Stimulated activated CD4-positive, alpha-beta T cell treated with anti-CD3 and anti-CD28 coated beads, Interleukin-4, amount 100 ng/mL, for 24 hours (primary cell): ENCODE results near the gene TGFBR3.

ENCODE experiments used
- DNase-seq: peaks from one replicate; pipeline ENCODE4 v3.0.0-alpha.2; 2020

TGFBR3 gene

GRCh38 chr1:91727763-91728162 lies 158.2 kb downstream of the TGFBR3 start:
- DNase-seq, result no peak

- no peak for DNase-seq
Observed at GRCh38 chr1:91725989-91726721, 159.8 kb downstream of the TGFBR3 start.

- DNase-seq, result no peak
Observed at GRCh38 chr1:91725618-91725988, 160.3 kb downstream of the TGFBR3 start.

- DNase-seq, result no peak
Observed at GRCh38 chr1:91724644-91725043, 161.3 kb downstream of the TGFBR3 start.

GRCh38 chr1:91724231-91724630 lies 161.7 kb downstream of the TGFBR3 start:
- no peak for DNase-seq

GRCh38 chr1:91720044-91720443 lies 165.9 kb downstream of the TGFBR3 start:
- no peak for DNase-seq

- no peak for DNase-seq
Observed at GRCh38 chr1:91718877-91719276, 167.1 kb downstream of the TGFBR3 start.

GRCh38 chr1:91718368-91718767 lies 167.6 kb downstream of the TGFBR3 start:
- DNase-seq, result no peak

- DNase-seq, result no peak
Observed at GRCh38 chr1:91717839-91718238, 168.1 kb downstream of the TGFBR3 start.

GRCh38 chr1:91716339-91716738 lies 169.6 kb downstream of the TGFBR3 start:
- DNase-seq, result no peak

GRCh38 chr1:91715416-91716000 lies 170.4 kb downstream of the TGFBR3 start:
- DNase-seq, result no peak

GRCh38 chr1:91714867-91715381 lies 171.0 kb downstream of the TGFBR3 start:
- no peak for DNase-seq

GRCh38 chr1:91712981-91713841 lies 172.7 kb downstream of the TGFBR3 start:
- DNase-seq, result peak; percentile 69

- DNase-seq, result no peak
Observed at GRCh38 chr1:91712393-91712792, 173.6 kb downstream of the TGFBR3 start.

GRCh38 chr1:91711504-91712247 lies 174.3 kb downstream of the TGFBR3 start:
- DNase-seq, result no peak

GRCh38 chr1:91710261-91710660 lies 175.7 kb downstream of the TGFBR3 start:
- no peak for DNase-seq

GRCh38 chr1:91708691-91709090 lies 177.3 kb downstream of the TGFBR3 start:
- DNase-seq, result no peak

- DNase-seq, result no peak
Observed at GRCh38 chr1:91707890-91708218, 178.1 kb downstream of the TGFBR3 start.

- DNase-seq, result no peak
Observed at GRCh38 chr1:91707114-91707889, 178.6 kb downstream of the TGFBR3 start.

- DNase-seq, result no peak
Observed at GRCh38 chr1:91706140-91706957, 179.6 kb downstream of the TGFBR3 start.

GRCh38 chr1:91704746-91705145 lies 181.2 kb downstream of the TGFBR3 start:
- DNase-seq, result no peak
